H9 (cell line): ENCODE measurements around the gene MDK. TPM values are rescaled to one million over a fixed set of nuclear protein-coding genes. Genes with fewer than 3 reads are reported as not detected.

Experiments
- DNase-seq: peaks from one replicate; pipeline ENCODE4 v3.0.0-alpha.2; 2017
- H2AFZ ChIP-seq: one replicate; pipeline ENCODE4 v1.6.1; 2013; ENCODE audit warnings: mild to moderate bottlenecking, low read length, control low read depth, moderate library complexity
- H2AK5ac ChIP-seq: 2 replicates; pipeline ENCODE4 v1.6.1; 2013; ENCODE audit warnings: low read length, control low read depth, mixed read lengths; ENCODE audit not compliant: insufficient read length
- H2BK120ac ChIP-seq: one replicate; pipeline ENCODE4 v1.6.1; 2013; ENCODE audit warnings: low read depth, mild to moderate bottlenecking, low read length, control low read depth, inconsistent platforms; ENCODE audit not compliant: poor library complexity, severe bottlenecking
- H2BK12ac ChIP-seq: 2 replicates; pipeline ENCODE4 v1.6.1; 2013; ENCODE audit warnings: low read length, control low read depth, mixed read lengths, low read depth; ENCODE audit not compliant: insufficient read length
- H2BK15ac ChIP-seq: 2 replicates; pipeline ENCODE4 v1.6.1; 2013; ENCODE audit warnings: low read depth, low read length, control low read depth
- H2BK20ac ChIP-seq: one replicate; pipeline ENCODE4 v1.6.1; 2013; ENCODE audit warnings: low read depth, mild to moderate bottlenecking, low read length, control low read depth, inconsistent platforms; ENCODE audit not compliant: poor library complexity, severe bottlenecking
- H2BK5ac ChIP-seq: 2 replicates; pipeline ENCODE4 v1.6.1; 2013; ENCODE audit warnings: low read length, control low read depth, mixed read lengths; ENCODE audit not compliant: insufficient read length
- H3K14ac ChIP-seq: 2 replicates; pipeline ENCODE4 v1.6.1; 2013; ENCODE audit warnings: low read length, control low read depth; ENCODE audit not compliant: insufficient read depth
- H3K18ac ChIP-seq: 2 replicates; pipeline ENCODE4 v1.6.1; 2013; ENCODE audit warnings: low read depth, mild to moderate bottlenecking, mixed read lengths, low read length, control low read depth; ENCODE audit not compliant: insufficient read length
- H3K23ac ChIP-seq: 2 replicates; pipeline ENCODE4 v1.6.1; 2013; ENCODE audit warnings: low read length, control low read depth, mixed read lengths, low read depth; ENCODE audit not compliant: insufficient read length
- H3K23me2 ChIP-seq: 2 replicates; pipeline ENCODE4 v1.6.1; 2013; ENCODE audit warnings: low read depth, mild to moderate bottlenecking, mixed read lengths, low read length, control low read depth; ENCODE audit not compliant: insufficient read length, poor library complexity, severe bottlenecking
- H3K27ac ChIP-seq: 2 replicates; pipeline ENCODE4 v1.5.1; 2013; ENCODE audit warnings: low read length, control low read depth, mixed read lengths, low read depth; ENCODE audit not compliant: insufficient read length
- H3K27me3 ChIP-seq: 2 replicates; pipeline ENCODE4 v1.6.1; 2013; ENCODE audit warnings: low read length, control low read depth, inconsistent platforms; ENCODE audit not compliant: insufficient read depth
- H3K4ac ChIP-seq: 2 replicates; pipeline ENCODE4 v1.6.1; 2013; ENCODE audit warnings: low read depth, mild to moderate bottlenecking, control low read depth, inconsistent platforms, low read length, moderate library complexity
- H3K4me1 ChIP-seq: 2 replicates; pipeline ENCODE4 v1.6.1; 2013; ENCODE audit warnings: low read length, control low read depth, inconsistent platforms; ENCODE audit not compliant: insufficient read depth
- H3K4me2 ChIP-seq: 2 replicates; pipeline ENCODE4 v1.6.1; 2013; ENCODE audit warnings: low read length, control low read depth, mixed read lengths; ENCODE audit not compliant: insufficient read length, insufficient read depth
- H3K56ac ChIP-seq: 2 replicates; pipeline ENCODE4 v1.6.1; 2013; ENCODE audit warnings: low read depth, mild to moderate bottlenecking, mixed read lengths, low read length, control low read depth; ENCODE audit not compliant: insufficient read length
- H3K79me1 ChIP-seq: 2 replicates; pipeline ENCODE4 v1.6.1; 2013; ENCODE audit warnings: low read depth, mild to moderate bottlenecking, moderate library complexity, low read length, control low read depth, inconsistent platforms; ENCODE audit not compliant: insufficient read depth, poor library complexity, severe bottlenecking
- H3K79me2 ChIP-seq: 2 replicates; pipeline ENCODE4 v1.6.1; 2013; ENCODE audit warnings: low read length, control low read depth, inconsistent platforms; ENCODE audit not compliant: insufficient read depth
- H3K9ac ChIP-seq: 2 replicates; pipeline ENCODE4 v1.6.1; 2013; ENCODE audit warnings: low read length, control low read depth, mixed read lengths; ENCODE audit not compliant: insufficient read length; ENCODE audit errors: extremely low read depth
- H3K9me3 ChIP-seq: one replicate; pipeline ENCODE4 v1.6.1; 2013; ENCODE audit warnings: low read depth, low read length, inconsistent platforms; ENCODE audit not compliant: control insufficient read depth
- H3T11ph ChIP-seq: one replicate; pipeline ENCODE4 v1.6.1; 2013; ENCODE audit warnings: mild to moderate bottlenecking, low read length, control low read depth, inconsistent platforms
- H4K20me1 ChIP-seq: one replicate; pipeline ENCODE4 v1.6.1; 2013; ENCODE audit not compliant: control insufficient read depth, insufficient read length, insufficient read depth
- H4K5ac ChIP-seq: 2 replicates; pipeline ENCODE4 v1.6.1; 2013; ENCODE audit warnings: low read depth, mild to moderate bottlenecking, mixed read lengths, low read length, control low read depth; ENCODE audit not compliant: insufficient read length
- H4K8ac ChIP-seq: replicated peaks from 2 replicates; pipeline ENCODE4 v1.6.1; 2013; ENCODE audit warnings: low read length, control low read depth, mixed read lengths, low read depth; ENCODE audit not compliant: insufficient read length
- H4K91ac ChIP-seq: 2 replicates; pipeline ENCODE4 v1.6.1; 2013; ENCODE audit warnings: low read depth, mild to moderate bottlenecking, moderate library complexity, mixed read lengths, low read length, control low read depth; ENCODE audit not compliant: insufficient read length
- H3K27ac Mint-ChIP-seq, 3 experiments: 2 replicates in 2 of 3; 3 replicates in 1 of 3; pipeline ENCODE4 v1.8.0; 2020 to 2021; ENCODE audit warnings: mixed read lengths in 3 of 3, mild to moderate bottlenecking in 1 of 3, moderate library complexity in 1 of 3
- H3K27me3 Mint-ChIP-seq: 2 replicates; pipeline ENCODE4 v1.8.0; 2021; ENCODE audit warnings: low read depth, mild to moderate bottlenecking, moderate library complexity, mixed read lengths
- H3K36me3 Mint-ChIP-seq, 3 experiments: 2 replicates in 2 of 3; 3 replicates in 1 of 3; pipeline ENCODE4 v1.8.0; 2020 to 2021; ENCODE audit warnings: low read depth in 3 of 3, mixed read lengths in 3 of 3; ENCODE audit not compliant: insufficient read depth in 1 of 3
- H3K4me1 Mint-ChIP-seq, 2 experiments: 2 replicates each; pipeline ENCODE4 v1.8.0; 2020; ENCODE audit warnings: mixed read lengths in 2 of 2
- H3K4me3 Mint-ChIP-seq, 2 experiments: 2 replicates in 1 of 2; 3 replicates in 1 of 2; pipeline ENCODE4 v1.8.0; 2020 to 2021; ENCODE audit warnings: mild to moderate bottlenecking in 2 of 2, mixed read lengths in 2 of 2, moderate library complexity in 1 of 2
- H3K9me3 Mint-ChIP-seq, 2 experiments: 2 replicates in 1 of 2; 3 replicates in 1 of 2; pipeline ENCODE4 v1.8.0; 2020; ENCODE audit warnings: mild to moderate bottlenecking in 2 of 2, mixed read lengths in 2 of 2, moderate library complexity in 1 of 2
- CTCF ChIP-seq: fragments of 200-600 bp; sonication (generic); conservative IDR thresholded peaks from 3 replicates; pipeline ENCODE4 v1.8.0; 2021; ENCODE audit warnings: antibody characterized with exemption, mild to moderate bottlenecking
- WGBS: extraction: QIAGEN DNeasy Blood & Tissue Kit; methylation state at CpG from one replicate; pipeline ENCODE4 v1.1.7; 2013; ENCODE audit warnings: missing lambda C conversion rate, low lambda C conversion rate, mixed read lengths; ENCODE audit not compliant: insufficient read length; ENCODE audit errors: extremely low coverage; 5-methylcytosine and 5-hydroxymethylcytosine counted together
- total RNA-seq: library from RNA; stranded (reverse); gene quantifications from 2 replicates; pipeline ENCODE4 v1.2.1, GENCODE V29; 2021

The MDK gene
- total RNA-seq, 1 experiment from 2014 or later: 392 TPM

DNA sequence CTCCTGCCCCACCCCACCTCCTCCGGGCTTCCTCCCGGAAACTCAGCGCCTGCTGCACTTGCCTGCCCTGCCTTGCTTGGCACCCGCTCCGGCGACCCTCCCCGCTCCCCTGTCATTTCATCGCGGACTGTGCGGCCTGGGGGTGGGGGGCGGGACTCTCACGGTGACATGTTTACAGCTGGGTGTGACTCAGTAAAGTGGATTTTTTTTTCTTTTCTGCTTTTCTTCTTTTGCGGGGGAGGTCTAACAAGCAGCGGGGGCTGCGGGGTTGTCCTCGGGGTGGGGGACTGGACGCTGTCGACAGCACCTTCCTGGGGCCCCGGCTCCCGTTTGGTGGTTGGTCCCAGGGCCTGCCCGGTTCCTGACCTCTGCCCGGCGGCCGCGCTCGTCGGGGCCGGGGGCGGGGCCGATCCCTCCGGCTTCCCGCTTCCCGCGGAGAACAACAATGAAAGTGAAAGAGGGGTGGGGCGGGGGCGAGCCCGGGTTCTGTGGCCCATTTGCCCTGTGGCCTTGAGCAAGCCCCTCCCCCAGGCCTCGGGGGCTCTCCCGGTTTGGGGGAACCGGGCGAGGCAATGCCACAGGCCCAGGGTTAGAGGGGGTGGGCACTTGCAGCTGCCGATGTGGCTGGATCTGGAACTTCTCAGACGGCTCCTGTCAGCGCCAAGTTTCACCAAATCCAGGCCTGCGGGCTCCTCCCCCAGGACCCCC lies 975 bp upstream of the MDK start:
- peaks cover 8% of the 10 kb centered on the region for H3K23me2 ChIP-seq
- H3K4me3 Mint-ChIP-seq: peak overlapping the region; percentile 79 to 82
- no peak overlapping the region; the same call in 1 of the 2 replicates for H2BK15ac ChIP-seq
- DNase-seq: peak; percentile 89
- H3K79me1 ChIP-seq: no peaks in the 10 kb centered on the region
- H2BK20ac ChIP-seq: no peak overlapping the region
- WGBS: no CpG with 5 or more reads among the region's 45 CpGs
- no peak overlapping the region for H2AFZ ChIP-seq
- H3K27me3 ChIP-seq: no peaks in the 10 kb centered on the region
- H3K56ac ChIP-seq: no peak overlapping the region
- peak overlapping the region; percentile 73 for H3K4me2 ChIP-seq
- peak overlapping the region in 2 of 3 experiments; percentile 79 to 95; a peak in 5 of 7 replicates for H3K27ac Mint-ChIP-seq
- no peak overlapping the region for H4K8ac ChIP-seq
- H3K4me1 ChIP-seq: peaks cover 4% of the 10 kb centered on the region; the same call in 1 of the 2 replicates
- H3T11ph ChIP-seq: no peak overlapping the region
- H3K36me3 Mint-ChIP-seq: peaks cover 14 to 31% (median 31%) of the 10 kb centered on the region in 3 experiments
- no peaks in the 10 kb centered on the region for H4K20me1 ChIP-seq
- H4K91ac ChIP-seq: no peak overlapping the region
- H3K79me2 ChIP-seq: no peaks in the 10 kb centered on the region
- peak overlapping the region; percentile 4 for H3K9ac ChIP-seq
- peak overlapping the region; percentile 76 for H3K18ac ChIP-seq
- no peak overlapping the region for H3K23ac ChIP-seq
- peaks cover 9% of the 10 kb centered on the region for H3K27me3 Mint-ChIP-seq
- H2BK12ac ChIP-seq: no peak overlapping the region
- H2BK5ac ChIP-seq: no peak overlapping the region
- no peak overlapping the region for H2BK120ac ChIP-seq
- no peak overlapping the region for H4K5ac ChIP-seq
- TF ChIP-seq CTCF: no peak
- no peak overlapping the region for H3K4ac ChIP-seq
- H3K9me3 Mint-ChIP-seq: no peaks in the 10 kb centered on the region
- peaks cover 6 to 24% of the 10 kb centered on the region in 2 experiments for H3K4me1 Mint-ChIP-seq
- no peak overlapping the region for H3K27ac ChIP-seq
- H2AK5ac ChIP-seq: no peak overlapping the region
- H3K14ac ChIP-seq: peak overlapping the region; percentile 77; the same call in 1 of the 2 replicates
- no peaks in the 10 kb centered on the region for H3K9me3 ChIP-seq
